T-helper 2 cell (primary cell): Measurements from ENCODE around the gene HTRA3.
"Not testable (repeated sequence)": the region's sequence is repeated elsewhere in the genome, so short reads cannot be mapped to it uniquely, and the experiment has no call there.

ENCODE experiments used
- DNase-seq, 5 experiments: peaks; one replicate each; pipeline versions ENCODE4 v3.0.0 to v3.0.0-alpha.2; 2012 to 2022

Gene HTRA3

GRCh38 chr4:8330821-8331574 is 61.4 kb downstream of the HTRA3 start:
- DNase-seq, result no peak

GRCh38 chr4:8331575-8331955 is 62.0 kb downstream of the HTRA3 start:
- no peak for DNase-seq

- no peak for DNase-seq
Measured at GRCh38 chr4:8332038-8332857, 62.7 kb downstream of the HTRA3 start.

- no peak for DNase-seq
Measured at GRCh38 chr4:8332891-8333331, 63.4 kb downstream of the HTRA3 start.

GRCh38 chr4:8333726-8334460 is 64.3 kb downstream of the HTRA3 start:
- DNase-seq, result no peak

GRCh38 chr4:8334786-8335460 is 65.4 kb downstream of the HTRA3 start:
- no peak for DNase-seq

- DNase-seq, result no peak
Measured at GRCh38 chr4:8335848-8336247, 66.3 kb downstream of the HTRA3 start.

GRCh38 chr4:8336412-8337075 is 67.0 kb downstream of the HTRA3 start:
- no peak for DNase-seq

- no peak for DNase-seq
Measured at GRCh38 chr4:8338351-8338961, 68.9 kb downstream of the HTRA3 start.

- no peak for DNase-seq
Measured at GRCh38 chr4:8340781-8341241, 71.3 kb downstream of the HTRA3 start.

- not testable (repeated sequence) for DNase-seq
Measured at GRCh38 chr4:8341281-8341680, 71.7 kb downstream of the HTRA3 start.

GRCh38 chr4:8341691-8342090 is 72.1 kb downstream of the HTRA3 start:
- no peak for DNase-seq

- no peak for DNase-seq
Measured at GRCh38 chr4:8342651-8343261, 73.2 kb downstream of the HTRA3 start.

GRCh38 chr4:8343262-8343966 is 73.9 kb downstream of the HTRA3 start:
- DNase-seq, result no peak

- DNase-seq, result no peak
Measured at GRCh38 chr4:8343967-8344331, 74.4 kb downstream of the HTRA3 start.

GRCh38 chr4:8344377-8344776 is 74.8 kb downstream of the HTRA3 start:
- no peak for DNase-seq

- DNase-seq, result no peak
Measured at GRCh38 chr4:8345053-8345945, 75.7 kb downstream of the HTRA3 start.

GRCh38 chr4:8345946-8346814 is 76.6 kb downstream of the HTRA3 start:
- no peak for DNase-seq
